Neural progenitor cell (in vitro differentiated cells): ENCODE results near the gene PFN1. TPM values are rescaled to one million over a fixed set of nuclear protein-coding genes. Genes with fewer than 3 reads are reported as not detected.

Experiments
- DNase-seq: peaks from one replicate; pipeline ENCODE4 v3.0.0-alpha.2; 2016; ENCODE audit warnings: low spot score
- H2AFZ ChIP-seq: fragments of 200-600 bp; sonication (generic); replicated peaks from 2 replicates; pipeline ENCODE4 v1.6.1; 2016; ENCODE audit warnings: antibody characterized with exemption
- H3F3A ChIP-seq: fragments of 200-600 bp; sonication (generic); 2 replicates; pipeline ENCODE4 v1.6.1; 2016; ENCODE audit warnings: antibody characterized with exemption, low read depth
- H3K27ac ChIP-seq: fragments of 200-600 bp; sonication (generic); 2 replicates; pipeline ENCODE4 v1.5.1; 2016; ENCODE audit warnings: mild to moderate bottlenecking
- H3K27me3 ChIP-seq: fragments of 200-600 bp; sonication (generic); 2 replicates; pipeline ENCODE4 v1.6.1; 2016; ENCODE audit warnings: mild to moderate bottlenecking, moderate library complexity
- H3K36me3 ChIP-seq: fragments of 200-600 bp; sonication (generic); 2 replicates; pipeline ENCODE4 v1.5.1; 2016
- H3K4me1 ChIP-seq: fragments of 200-600 bp; sonication (generic); 2 replicates; pipeline ENCODE4 v1.6.1; 2016; ENCODE audit warnings: mixed run types
- H3K4me2 ChIP-seq: fragments of 200-600 bp; sonication (generic); 2 replicates; pipeline ENCODE4 v1.6.1; 2016
- H3K4me3 ChIP-seq: fragments of 200-600 bp; sonication (generic); 2 replicates; pipeline ENCODE4 v1.5.1; 2016
- H3K79me2 ChIP-seq: fragments of 200-600 bp; sonication (generic); 2 replicates; pipeline ENCODE4 v1.6.1; 2016; ENCODE audit warnings: low read depth
- H3K9ac ChIP-seq: fragments of 200-600 bp; sonication (generic); 2 replicates; pipeline ENCODE4 v1.6.1; 2016
- H3K9me3 ChIP-seq: fragments of 200-600 bp; sonication (generic); 2 replicates; pipeline ENCODE4 v1.5.1; 2016; ENCODE audit warnings: low read depth
- H4K20me1 ChIP-seq: fragments of 200-600 bp; sonication (generic); 2 replicates; pipeline ENCODE4 v1.6.1; 2016; ENCODE audit warnings: low read depth
- H3K27ac Mint-ChIP-seq: 3 replicates; pipeline ENCODE4 v1.8.0; 2021; ENCODE audit warnings: mixed read lengths
- H3K27me3 Mint-ChIP-seq: 2 replicates; pipeline ENCODE4 v1.8.0; 2022; ENCODE audit warnings: low read depth, mild to moderate bottlenecking, inconsistent platforms, moderate library complexity, mixed read lengths; ENCODE audit not compliant: insufficient read depth
- H3K36me3 Mint-ChIP-seq: 3 replicates; pipeline ENCODE4 v1.8.0; 2021; ENCODE audit warnings: mixed read lengths
- H3K4me1 Mint-ChIP-seq: 3 replicates; pipeline ENCODE4 v1.8.0; 2021; ENCODE audit warnings: mixed read lengths
- H3K4me3 Mint-ChIP-seq: 3 replicates; pipeline ENCODE4 v1.8.0; 2021; ENCODE audit warnings: mild to moderate bottlenecking, moderate library complexity, mixed read lengths
- H3K9me3 Mint-ChIP-seq: 3 replicates; pipeline ENCODE4 v1.8.0; 2020; ENCODE audit warnings: mixed read lengths
- EZH2 ChIP-seq: fragments of 200-600 bp; sonication (generic); IDR thresholded peaks from 2 replicates; pipeline ENCODE4 v1.6.1; 2017; ENCODE audit warnings: antibody characterized with exemption, mild to moderate bottlenecking, moderate library complexity
- EZH2phosphoT487 ChIP-seq: fragments of 200-600 bp; sonication (generic); IDR thresholded peaks from 2 replicates; pipeline ENCODE4 v1.6.1; 2017; ENCODE audit warnings: antibody characterized with exemption
- total RNA-seq: library from RNA; depleted of rRNA; stranded (reverse); fragments of >200 nt; gene quantifications from 2 replicates; pipeline ENCODE4 v1.2.3, GENCODE V29; 2015; ENCODE audit warnings: low replicate concordance
- TF ChIP-seq, protein P1 (sequence below): fragments of 200-600 bp; sonication (generic); IDR thresholded peaks from 2 replicates; pipeline ENCODE4 v1.5.1; 2017; ENCODE audit warnings: antibody characterized with exemption, mild to moderate bottlenecking

PFN1 gene
- total RNA-seq, 1 donor from 2014 or later, result 203 TPM

DNA sequence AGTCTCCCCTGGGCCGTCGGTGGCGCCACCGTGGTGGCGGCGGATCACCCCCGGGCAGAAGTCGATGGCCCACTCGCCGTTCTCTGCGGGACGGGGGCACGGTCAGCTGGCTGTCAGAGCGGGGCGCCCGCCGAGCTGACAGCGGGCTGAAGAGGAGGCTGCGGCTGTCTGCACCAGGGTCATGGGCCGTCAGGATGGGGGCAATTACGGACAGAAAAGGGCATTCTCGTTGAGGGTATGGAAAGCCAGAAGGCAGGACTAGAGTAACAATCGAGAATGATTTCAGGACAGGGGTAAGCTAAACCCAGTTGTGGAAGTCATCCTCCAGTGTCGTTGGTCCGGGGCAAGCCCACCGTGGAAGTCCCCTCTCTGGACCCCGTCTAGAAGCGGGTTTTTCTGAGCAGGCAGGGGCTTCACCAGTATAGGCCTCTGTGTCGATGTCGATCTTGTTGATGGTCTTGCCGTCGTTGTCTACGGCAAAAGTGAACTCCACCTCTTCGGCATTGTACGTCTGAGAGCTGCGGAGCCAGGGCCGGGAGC lies 47.2 kb downstream of the PFN1 start:
- H3K4me2 ChIP-seq, result no peak overlapping the region
- H3K36me3 ChIP-seq, result no peaks in the 10 kb centered on the region
- peaks cover 10% of the 10 kb centered on the region for H3F3A ChIP-seq
- Mint-ChIP-seq H3K36me3 (peaks cover 6% of the 10 kb centered on the region), H3K27ac (no peak overlapping the region), H3K4me3 (no peak overlapping the region), H3K9me3 (no peaks in the 10 kb centered on the region), H3K4me1 (peaks cover 6% of the 10 kb centered on the region), H3K27me3 (peaks cover 11% of the 10 kb centered on the region)
- H3K4me1 ChIP-seq, result no peaks in the 10 kb centered on the region
- H3K27me3 ChIP-seq, result peaks cover 35% of the 10 kb centered on the region
- H3K4me3 ChIP-seq, result no peak overlapping the region
- H4K20me1 ChIP-seq, result no peaks in the 10 kb centered on the region
- H3K9me3 ChIP-seq, result no peaks in the 10 kb centered on the region
- TF ChIP-seq EZH2phosphoT487 (no peak), EZH2 (no peak)
- TF ChIP-seq, protein P1, sequence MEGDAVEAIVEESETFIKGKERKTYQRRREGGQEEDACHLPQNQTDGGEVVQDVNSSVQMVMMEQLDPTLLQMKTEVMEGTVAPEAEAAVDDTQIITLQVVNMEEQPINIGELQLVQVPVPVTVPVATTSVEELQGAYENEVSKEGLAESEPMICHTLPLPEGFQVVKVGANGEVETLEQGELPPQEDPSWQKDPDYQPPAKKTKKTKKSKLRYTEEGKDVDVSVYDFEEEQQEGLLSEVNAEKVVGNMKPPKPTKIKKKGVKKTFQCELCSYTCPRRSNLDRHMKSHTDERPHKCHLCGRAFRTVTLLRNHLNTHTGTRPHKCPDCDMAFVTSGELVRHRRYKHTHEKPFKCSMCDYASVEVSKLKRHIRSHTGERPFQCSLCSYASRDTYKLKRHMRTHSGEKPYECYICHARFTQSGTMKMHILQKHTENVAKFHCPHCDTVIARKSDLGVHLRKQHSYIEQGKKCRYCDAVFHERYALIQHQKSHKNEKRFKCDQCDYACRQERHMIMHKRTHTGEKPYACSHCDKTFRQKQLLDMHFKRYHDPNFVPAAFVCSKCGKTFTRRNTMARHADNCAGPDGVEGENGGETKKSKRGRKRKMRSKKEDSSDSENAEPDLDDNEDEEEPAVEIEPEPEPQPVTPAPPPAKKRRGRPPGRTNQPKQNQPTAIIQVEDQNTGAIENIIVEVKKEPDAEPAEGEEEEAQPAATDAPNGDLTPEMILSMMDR, result no peak
- H2AFZ ChIP-seq, result no peak overlapping the region
- DNase-seq, result no peak
- no peak overlapping the region for H3K27ac ChIP-seq
- no peaks in the 10 kb centered on the region for H3K79me2 ChIP-seq
- no peak overlapping the region for H3K9ac ChIP-seq

DNA sequence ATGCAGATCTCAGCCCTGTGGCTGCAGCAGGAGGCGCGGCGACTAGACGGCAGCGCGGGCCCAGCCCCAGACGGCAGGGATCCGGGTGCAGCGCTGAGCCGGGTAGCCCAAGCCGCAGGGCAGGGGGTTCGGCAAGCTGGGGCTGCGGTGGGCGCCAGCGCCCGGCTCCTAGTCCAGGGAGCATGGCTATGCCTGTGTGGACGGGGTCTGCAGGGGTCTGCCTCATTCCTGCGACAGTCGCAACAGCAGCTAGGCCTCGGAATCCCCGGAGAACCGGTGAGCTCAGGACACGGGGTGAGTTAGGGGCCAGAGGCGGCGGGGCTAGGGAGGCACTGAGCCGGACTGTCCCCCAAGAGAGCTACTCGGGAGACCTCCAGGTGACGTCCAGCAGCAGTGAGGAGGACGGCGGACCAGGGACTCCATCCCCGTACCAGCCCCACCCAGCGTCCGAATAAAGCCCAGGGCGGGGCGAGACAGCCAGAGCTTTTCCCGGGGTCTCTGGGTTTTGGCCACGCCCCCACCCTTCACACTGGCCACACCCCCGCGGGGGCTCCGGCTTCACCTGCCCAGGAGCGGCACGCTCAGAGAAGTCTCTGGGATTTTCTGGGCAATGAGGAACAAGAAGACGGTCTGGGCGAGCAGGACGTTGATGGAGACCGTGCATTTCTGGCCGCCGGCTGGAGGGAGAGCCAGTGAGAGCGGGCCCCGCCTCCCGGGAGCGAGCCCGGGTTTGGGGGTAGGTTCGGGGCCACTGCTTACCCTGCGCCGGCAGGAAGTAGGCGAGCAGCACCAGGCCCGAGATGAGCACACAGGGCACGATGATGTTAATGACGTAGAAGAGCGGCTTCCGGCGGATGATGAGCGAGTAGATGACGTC lies 47.9 kb downstream of the PFN1 start:
- Histone ChIP-seq H3K79me2 (no peaks in the 10 kb centered on the region), H3K4me3 (peak overlapping the region; percentile 24), H3K4me1 (no peaks in the 10 kb centered on the region), H3K9ac (no peak overlapping the region), H3K4me2 (peak overlapping the region; percentile 72), H3K27me3 (peaks cover 35% of the 10 kb centered on the region), H3K36me3 (no peaks in the 10 kb centered on the region), H2AFZ (no peak overlapping the region), H3K9me3 (no peaks in the 10 kb centered on the region), H3F3A (peaks cover 10% of the 10 kb centered on the region), H3K27ac (no peak overlapping the region), H4K20me1 (no peaks in the 10 kb centered on the region)
- DNase-seq, result peak; percentile 70
- Mint-ChIP-seq H3K36me3 (peaks cover 10% of the 10 kb centered on the region), H3K27ac (no peak overlapping the region), H3K4me1 (peaks cover 6% of the 10 kb centered on the region), H3K4me3 (no peak overlapping the region), H3K27me3 (peaks cover 11% of the 10 kb centered on the region), H3K9me3 (no peaks in the 10 kb centered on the region)
- no peak for TF ChIP-seq EZH2phosphoT487
- TF ChIP-seq, protein P1, result no peak
- TF ChIP-seq EZH2, result no peak

GRCh38 chr17:4899341-4900230 lies 48.7 kb downstream of the PFN1 start, which contains the start of gene C17orf107:
Gene C17orf107, plus strand, starts transcription at chr17:4899536. Its CDS starts 227 bp downstream, at chr17:4899763.
- peak within 1 kb of the TSS; percentile 18 for H3K4me3 Mint-ChIP-seq
- no peaks in the 10 kb centered on the region for H4K20me1 ChIP-seq
- H3K4me2 ChIP-seq, result peak within 1 kb of the TSS; percentile 72
- peaks cover 10% of the 10 kb centered on the region for H3F3A ChIP-seq
- H2AFZ ChIP-seq, result peak within 1 kb of the TSS; percentile 14
- H3K27ac Mint-ChIP-seq, result no peak within 1 kb of the TSS
- no peaks in the 10 kb centered on the region for H3K9me3 Mint-ChIP-seq
- H3K9me3 ChIP-seq, result no peaks in the 10 kb centered on the region
- H3K27me3 Mint-ChIP-seq, result peaks cover 11% of the 10 kb centered on the region
- H3K36me3 ChIP-seq, result no peaks in the 10 kb centered on the region
- H3K4me1 ChIP-seq, result no peaks in the 10 kb centered on the region
- peak within 1 kb of the TSS; percentile 43 for H3K4me3 ChIP-seq
- no peak for TF ChIP-seq EZH2
- TF ChIP-seq EZH2phosphoT487, result peak; percentile 34
- TF ChIP-seq, protein P1, result no peak
- no peaks in the 10 kb centered on the region for H3K79me2 ChIP-seq
- H3K36me3 Mint-ChIP-seq, result peaks cover 11% of the 10 kb centered on the region
- no peak within 1 kb of the TSS for H3K27ac ChIP-seq
- H3K9ac ChIP-seq, result no peak within 1 kb of the TSS
- H3K4me1 Mint-ChIP-seq, result peaks cover 6% of the 10 kb centered on the region
- peaks cover 27% of the 10 kb centered on the region for H3K27me3 ChIP-seq
- DNase-seq, result peak; percentile 81
